ENCODE data around the gene UCHL3.

Gene UCHL3

GRCh38 chr13:75633285-75633684 is 83.7 kb downstream of the UCHL3 start:
- DNase-seq = peak; percentile 98

GRCh38 chr13:75635101-75635827 is 85.7 kb downstream of the UCHL3 start:
- DNase-seq = peak; percentile 33

- peak; percentile 87 for DNase-seq
Observed at GRCh38 chr13:75635828-75636435, 86.3 kb downstream of the UCHL3 start, which contains the start of gene LMO7. Gene LMO7, plus strand, starts transcription at chr13:75636330. Its CDS starts 328 bp downstream, at chr13:75636658.

GRCh38 chr13:75636436-75637180 is 87.0 kb downstream of the UCHL3 start:
- peak; percentile 58 for DNase-seq

GRCh38 chr13:75637181-75637750 is 87.7 kb downstream of the UCHL3 start:
- no peak for DNase-seq

GRCh38 chr13:75639454-75639853 is 89.9 kb downstream of the UCHL3 start:
- no peak for DNase-seq

- DNase-seq = no peak
Observed at GRCh38 chr13:75641026-75641425, 91.4 kb downstream of the UCHL3 start.

- no peak for DNase-seq
Observed at GRCh38 chr13:75643182-75643581, 93.6 kb downstream of the UCHL3 start.

- no peak for DNase-seq
Observed at GRCh38 chr13:75643693-75644092, 94.1 kb downstream of the UCHL3 start.

GRCh38 chr13:75645141-75645540 is 95.5 kb downstream of the UCHL3 start:
- peak; percentile 66 for DNase-seq

GRCh38 chr13:75647126-75647784 is 97.7 kb downstream of the UCHL3 start:
- peak; percentile 36 for DNase-seq

- no peak for DNase-seq
Observed at GRCh38 chr13:75648446-75648845, 98.9 kb downstream of the UCHL3 start.

- DNase-seq = peak; percentile 53
Observed at GRCh38 chr13:75651013-75651412, 101.4 kb downstream of the UCHL3 start.

- DNase-seq = no peak
Observed at GRCh38 chr13:75652726-75653125, 103.1 kb downstream of the UCHL3 start.
